Tibial nerve (tissue), 4 donors: ENCODE data around the gene MLXIP.

Source experiments
- EP300 ChIP-seq, 2 donors: sonication (generic); formaldehyde crosslinking; IDR thresholded peaks; one replicate each; pipeline ENCODE4 v1.6.1; 2017; ENCODE audit warnings: antibody characterized with exemption in 2 of 2, mild to moderate bottlenecking in 1 of 2
- TF ChIP-seq, protein P1 (sequence below), 5 experiments: fragments of 200-600 bp in 3 of 5; fragments of 450-650 bp in 2 of 5; sonication (generic) in 3 of 5; IDR thresholded peaks; one replicate each; pipeline ENCODE4 v1.5.1; 2016 to 2019; ENCODE audit warnings: antibody characterized with exemption in 5 of 5, mild to moderate bottlenecking in 3 of 5, moderate library complexity in 2 of 5

DNA sequence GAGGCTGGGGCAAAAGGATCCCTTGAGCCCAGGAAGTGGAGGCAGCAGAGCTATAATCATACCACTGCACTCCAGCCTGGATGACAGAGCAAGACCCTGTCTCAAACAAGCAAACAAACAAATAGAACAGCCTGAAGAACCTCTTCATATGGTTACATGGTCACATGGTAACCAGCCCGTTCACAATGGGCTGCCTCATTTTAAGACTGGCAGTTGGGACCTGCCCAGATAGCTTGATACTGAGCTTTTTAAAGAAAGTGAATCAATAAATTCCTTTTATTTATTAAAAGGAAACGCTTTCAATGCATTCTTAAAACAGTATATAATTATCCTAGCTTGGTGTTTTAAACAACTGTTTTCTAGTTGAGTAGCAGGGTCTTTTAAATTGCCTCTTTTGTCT is 10.5 kb downstream of the MLXIP start:
- TF ChIP-seq, protein P1, sequence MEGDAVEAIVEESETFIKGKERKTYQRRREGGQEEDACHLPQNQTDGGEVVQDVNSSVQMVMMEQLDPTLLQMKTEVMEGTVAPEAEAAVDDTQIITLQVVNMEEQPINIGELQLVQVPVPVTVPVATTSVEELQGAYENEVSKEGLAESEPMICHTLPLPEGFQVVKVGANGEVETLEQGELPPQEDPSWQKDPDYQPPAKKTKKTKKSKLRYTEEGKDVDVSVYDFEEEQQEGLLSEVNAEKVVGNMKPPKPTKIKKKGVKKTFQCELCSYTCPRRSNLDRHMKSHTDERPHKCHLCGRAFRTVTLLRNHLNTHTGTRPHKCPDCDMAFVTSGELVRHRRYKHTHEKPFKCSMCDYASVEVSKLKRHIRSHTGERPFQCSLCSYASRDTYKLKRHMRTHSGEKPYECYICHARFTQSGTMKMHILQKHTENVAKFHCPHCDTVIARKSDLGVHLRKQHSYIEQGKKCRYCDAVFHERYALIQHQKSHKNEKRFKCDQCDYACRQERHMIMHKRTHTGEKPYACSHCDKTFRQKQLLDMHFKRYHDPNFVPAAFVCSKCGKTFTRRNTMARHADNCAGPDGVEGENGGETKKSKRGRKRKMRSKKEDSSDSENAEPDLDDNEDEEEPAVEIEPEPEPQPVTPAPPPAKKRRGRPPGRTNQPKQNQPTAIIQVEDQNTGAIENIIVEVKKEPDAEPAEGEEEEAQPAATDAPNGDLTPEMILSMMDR (IDR thresholded peaks at IDR 0.05): no peak
- TF ChIP-seq EP300 (IDR thresholded peaks at IDR 0.05): no peak
